GM18505 (cell line): ENCODE measurements around the gene TLN1.

Source experiments
- ATAC-seq: cut with Tn5 transposase; IDR thresholded peaks from one replicate; pipeline ENCODE4 v1.9.1; 2021; ENCODE audit not compliant: unreplicated experiment
- POLR2A ChIP-seq: IDR thresholded peaks from 4 replicates; pipeline ENCODE4 v1.6.1; 2011; ENCODE audit warnings: borderline replicate concordance; ENCODE audit not compliant: insufficient read depth, insufficient read length; ENCODE audit errors: extremely low read depth

TLN1 gene

GRCh38 chr9:35728041-35728971 lies 3.7 kb downstream of the TLN1 start:
- ATAC-seq: no peak
- TF ChIP-seq POLR2A: peak; percentile 79

GRCh38 chr9:35727676-35728040 lies 4.3 kb downstream of the TLN1 start:
- ATAC-seq: no peak
- TF ChIP-seq POLR2A: no peak

GRCh38 chr9:35726931-35727330 lies 5.1 kb downstream of the TLN1 start:
- no peak for ATAC-seq
- TF ChIP-seq POLR2A: no peak

- no peak for TF ChIP-seq POLR2A
- no peak for ATAC-seq
These were observed 6.6 kb downstream of the TLN1 start for GRCh38 chr9:35725362-35725761.

GRCh38 chr9:35723908-35724307 lies 8.1 kb downstream of the TLN1 start:
- no peak for TF ChIP-seq POLR2A
- no peak for ATAC-seq

GRCh38 chr9:35723426-35723825 lies 8.6 kb downstream of the TLN1 start:
- TF ChIP-seq POLR2A: no peak
- no peak for ATAC-seq

GRCh38 chr9:35719546-35719945 lies 12.4 kb downstream of the TLN1 start:
- ATAC-seq: no peak
- TF ChIP-seq POLR2A: no peak

GRCh38 chr9:35718721-35719511 lies 13.1 kb downstream of the TLN1 start:
- no peak for ATAC-seq
- TF ChIP-seq POLR2A: no peak

GRCh38 chr9:35717132-35717870 lies 14.7 kb downstream of the TLN1 start:
- TF ChIP-seq POLR2A: no peak
- ATAC-seq: no peak

- ATAC-seq: no peak
- no peak for TF ChIP-seq POLR2A
These were observed 15.8 kb downstream of the TLN1 start for GRCh38 chr9:35716230-35716629.

GRCh38 chr9:35714579-35715252 lies 17.3 kb downstream of the TLN1 start:
- ATAC-seq: no peak
- no peak for TF ChIP-seq POLR2A

- no peak for TF ChIP-seq POLR2A
- ATAC-seq: no peak
These were observed 17.9 kb downstream of the TLN1 start for GRCh38 chr9:35714123-35714522.

GRCh38 chr9:35713578-35713977 lies 18.4 kb downstream of the TLN1 start:
- no peak for ATAC-seq
- no peak for TF ChIP-seq POLR2A
